GM23338 (cell line): ENCODE results near the gene PRC1. TPM values are rescaled to one million over a fixed set of nuclear protein-coding genes. Genes with fewer than 3 reads are reported as not detected.

Experiments
- ATAC-seq: fragments of 200-7000 bp; cut with Tn5 transposase; 3 replicates; pipeline ENCODE4 v1.9.1; 2020
- DNase-seq: peaks from one replicate; pipeline ENCODE4 v3.0.0-alpha.2; 2015; ENCODE audit warnings: low spot score
- H2AFZ ChIP-seq: fragments of 200-600 bp; sonication (generic); 2 replicates; pipeline ENCODE4 v1.8.0; 2016; ENCODE audit warnings: antibody characterized with exemption, mild to moderate bottlenecking, moderate library complexity
- H3F3A ChIP-seq: fragments of 200-600 bp; sonication (generic); replicated peaks from 2 replicates; pipeline ENCODE4 v1.8.0; 2017; ENCODE audit warnings: antibody characterized with exemption, mixed run types, low read depth
- H3K27ac ChIP-seq: fragments of 200-600 bp; sonication (generic); 2 replicates; pipeline ENCODE4 v1.6.1; 2016; ENCODE audit warnings: low read depth
- H3K27me3 ChIP-seq: fragments of 200-600 bp; sonication (generic); 2 replicates; pipeline ENCODE4 v1.8.0; 2016; ENCODE audit warnings: mild to moderate bottlenecking, mixed run types, moderate library complexity; ENCODE audit not compliant: insufficient read depth
- H3K36me3 ChIP-seq: fragments of 200-600 bp; sonication (generic); 2 replicates; pipeline ENCODE4 v1.8.0; 2016; ENCODE audit warnings: mild to moderate bottlenecking; ENCODE audit not compliant: insufficient read depth
- H3K4me1 ChIP-seq: fragments of 200-600 bp; sonication (generic); 2 replicates; pipeline ENCODE4 v1.8.0; 2016; ENCODE audit warnings: mild to moderate bottlenecking, moderate library complexity; ENCODE audit not compliant: insufficient read depth
- H3K4me2 ChIP-seq: fragments of 200-600 bp; sonication (generic); 2 replicates; pipeline ENCODE4 v1.7.1; 2017; ENCODE audit warnings: mixed run types
- H3K4me3 ChIP-seq: fragments of 200-600 bp; sonication (generic); 2 replicates; pipeline ENCODE4 v1.6.1; 2016; ENCODE audit warnings: mixed run types
- H3K79me2 ChIP-seq: fragments of 200-600 bp; sonication (generic); replicated peaks from 2 replicates; pipeline ENCODE4 v1.8.0; 2017; ENCODE audit warnings: mild to moderate bottlenecking; ENCODE audit not compliant: insufficient read depth
- H3K9me2 ChIP-seq: fragments of 200-600 bp; sonication (generic); 2 replicates; pipeline ENCODE4 v1.8.0; 2017; ENCODE audit not compliant: insufficient read depth
- H4K20me1 ChIP-seq: fragments of 200-600 bp; sonication (generic); replicated peaks from 2 replicates; pipeline ENCODE4 v1.8.0; 2017; ENCODE audit warnings: mild to moderate bottlenecking; ENCODE audit not compliant: insufficient read depth
- H3K27ac Mint-ChIP-seq: 2 replicates; pipeline ENCODE4 v1.8.0; 2020; ENCODE audit warnings: inconsistent platforms, mild to moderate bottlenecking, moderate library complexity, mixed read lengths
- H3K27me3 Mint-ChIP-seq: 3 replicates; pipeline ENCODE4 v1.8.0; 2022; ENCODE audit warnings: low read depth, mild to moderate bottlenecking, moderate library complexity, mixed read lengths, inconsistent platforms; ENCODE audit not compliant: insufficient read depth, poor library complexity
- H3K36me3 Mint-ChIP-seq: 3 replicates; pipeline ENCODE4 v1.8.0; 2021; ENCODE audit warnings: low read depth, mild to moderate bottlenecking, inconsistent platforms, moderate library complexity, mixed read lengths
- H3K4me1 Mint-ChIP-seq: 3 replicates; pipeline ENCODE4 v1.8.0; 2020; ENCODE audit warnings: mild to moderate bottlenecking, inconsistent platforms, mixed read lengths
- H3K4me3 Mint-ChIP-seq: 3 replicates; pipeline ENCODE4 v1.8.0; 2021; ENCODE audit warnings: moderate library complexity, mild to moderate bottlenecking, inconsistent platforms, mixed read lengths
- H3K9me3 Mint-ChIP-seq: 3 replicates; pipeline ENCODE4 v1.8.0; 2020; ENCODE audit warnings: moderate library complexity, mild to moderate bottlenecking, inconsistent platforms, mixed read lengths
- CREB1 ChIP-seq: fragments of 250-450 bp; sonication (Bioruptor Pico); IDR thresholded peaks from 2 replicates; pipeline ENCODE4 v1.5.0; 2020; ENCODE audit warnings: low read depth, mild to moderate bottlenecking, moderate library complexity
- EZH2 ChIP-seq: fragments of 200-600 bp; sonication (generic); IDR thresholded peaks from one replicate; pipeline ENCODE4 v1.8.0; 2017; ENCODE audit warnings: antibody characterized with exemption, mild to moderate bottlenecking, low read depth; ENCODE audit not compliant: unreplicated experiment
- EZH2phosphoT487 ChIP-seq: fragments of 200-600 bp; sonication (generic); IDR thresholded peaks from one replicate; pipeline ENCODE4 v1.8.1; 2018; ENCODE audit warnings: antibody characterized with exemption; ENCODE audit not compliant: unreplicated experiment
- JUNB ChIP-seq: IDR thresholded peaks from one replicate; pipeline ENCODE4 v1.6.1; 2016; ENCODE audit warnings: antibody characterized with exemption; ENCODE audit not compliant: unreplicated experiment
- NANOG ChIP-seq: IDR thresholded peaks from 2 replicates; pipeline ENCODE4 v1.6.1; 2016; ENCODE audit warnings: antibody characterized with exemption, borderline replicate concordance
- POLR2AphosphoS5 ChIP-seq: IDR thresholded peaks from 2 replicates; pipeline ENCODE4 v1.6.1; 2016; ENCODE audit warnings: antibody characterized with exemption, low read depth
- STAT1 ChIP-seq: IDR thresholded peaks from one replicate; pipeline ENCODE4 v1.6.1; 2016; ENCODE audit warnings: antibody characterized with exemption; ENCODE audit not compliant: unreplicated experiment
- ZNF114 ChIP-seq: fragments of 250-450 bp; sonication (Bioruptor Pico); IDR thresholded peaks from 2 replicates; pipeline ENCODE4 v1.5.0; 2020; ENCODE audit warnings: mild to moderate bottlenecking, moderate library complexity
- ZNF331 ChIP-seq: fragments of 250-450 bp; sonication (Bioruptor Pico); IDR thresholded peaks from 2 replicates; pipeline ENCODE4 v1.5.0; 2020; ENCODE audit warnings: low read depth, mild to moderate bottlenecking, moderate library complexity
- polyA plus RNA-seq: library from polyadenylated mRNA; unstranded; fragments of >200 nt; fragmentation: Nextera tagmentation; extraction: Ambion mirVana; gene quantifications from 2 replicates; pipeline ENCODE4 v1.2.1, GENCODE V29; 2016
- total RNA-seq: library from RNA; depleted of rRNA; stranded (reverse); fragments of >200 nt; shearing (Covaris generic); gene quantifications from 2 replicates; pipeline ENCODE4 v1.2.3, GENCODE V29; 2014
- TF ChIP-seq, protein P1 (sequence below), 2 experiments: fragments of 200-600 bp in 1 of 2; sonication (generic) in 1 of 2; conservative IDR thresholded peaks; 2 replicates each; pipeline versions ENCODE4 v1.5.1 to v1.6.1; 2016 to 2017; ENCODE audit warnings: antibody characterized with exemption in 2 of 2, low read depth in 2 of 2, mild to moderate bottlenecking in 2 of 2, moderate library complexity in 1 of 2
- TF ChIP-seq, protein P2 (sequence below): IDR thresholded peaks from 2 replicates; pipeline ENCODE4 v1.6.1; 2016; ENCODE audit warnings: antibody characterized with exemption
- TF ChIP-seq, protein P3 (sequence below): fragments of 250-450 bp; sonication (Bioruptor Pico); IDR thresholded peaks from 2 replicates; pipeline ENCODE4 v1.5.0; 2020; ENCODE audit warnings: mild to moderate bottlenecking, moderate library complexity
- TF ChIP-seq, protein P4 (sequence below): IDR thresholded peaks from one replicate; pipeline ENCODE4 v1.6.1; 2018; ENCODE audit warnings: antibody characterized with exemption; ENCODE audit not compliant: unreplicated experiment

PRC1 gene
- total and polyA plus RNA-seq, 2 experiments from 2014 or later = 102 to 150 TPM

DNA sequence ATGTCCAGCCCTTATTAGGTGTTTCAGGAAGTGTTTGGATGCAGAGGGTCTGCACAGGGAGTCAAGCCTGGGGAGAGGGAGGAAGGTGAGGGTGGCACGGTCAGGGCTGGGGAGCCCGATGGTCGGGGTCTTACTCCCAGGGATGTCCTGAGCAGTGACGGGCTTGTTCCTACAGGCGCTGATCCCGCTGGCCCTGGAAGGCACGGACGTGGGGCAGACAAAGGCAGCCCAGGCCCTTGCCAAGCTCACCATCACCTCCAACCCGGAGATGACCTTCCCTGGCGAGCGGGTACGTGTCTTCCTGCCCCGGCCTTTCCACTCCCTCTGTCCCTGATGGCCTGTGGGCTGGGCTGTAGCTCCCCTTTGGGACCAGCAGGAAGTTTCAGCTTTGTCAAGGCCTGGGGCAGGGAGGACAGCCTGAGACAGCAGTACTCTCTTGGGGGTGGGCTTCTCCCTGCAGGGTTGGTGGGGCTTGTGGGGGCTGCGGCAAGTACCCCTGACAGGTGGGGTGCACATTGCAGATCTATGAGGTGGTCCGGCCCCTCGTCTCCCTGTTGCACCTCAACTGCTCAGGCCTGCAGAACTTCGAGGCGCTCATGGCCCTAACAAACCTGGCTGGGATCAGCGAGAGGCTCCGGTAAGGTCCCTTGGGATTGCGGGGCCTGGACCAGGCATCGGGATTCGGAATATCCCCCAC, 44.2 kb downstream of the PRC1 start:
- H3K9me3 Mint-ChIP-seq = no peaks in the 10 kb centered on the region; the same call in 2 of the 3 replicates
- Histone ChIP-seq H3K79me2 (no peaks in the 10 kb centered on the region), H3K4me3 (no peak overlapping the region), H3K27me3 (no peaks in the 10 kb centered on the region), H3K27ac (no peak overlapping the region), H4K20me1 (no peaks in the 10 kb centered on the region), H2AFZ (no peak overlapping the region), H3K36me3 (peaks cover 7% of the 10 kb centered on the region; the same call in 1 of the 2 replicates), H3K4me1 (no peaks in the 10 kb centered on the region), H3K9me2 (no peaks in the 10 kb centered on the region), H3F3A (peaks cover 6% of the 10 kb centered on the region; the same call in 1 of the 2 replicates), H3K4me2 (no peak overlapping the region)
- no peak overlapping the region for H3K4me3 Mint-ChIP-seq
- DNase-seq = no peak
- H3K27me3 Mint-ChIP-seq = peaks cover 9% of the 10 kb centered on the region
- TF ChIP-seq CREB1 (CRISPR knock-in tag) (no peak), ZNF331 (no peak), EZH2 (no peak), NANOG (no peak), STAT1 (no peak), JUNB (no peak), POLR2AphosphoS5 (no peak), ZNF114 (no peak), EZH2phosphoT487 (no peak)
- TF ChIP-seq, protein P1, sequence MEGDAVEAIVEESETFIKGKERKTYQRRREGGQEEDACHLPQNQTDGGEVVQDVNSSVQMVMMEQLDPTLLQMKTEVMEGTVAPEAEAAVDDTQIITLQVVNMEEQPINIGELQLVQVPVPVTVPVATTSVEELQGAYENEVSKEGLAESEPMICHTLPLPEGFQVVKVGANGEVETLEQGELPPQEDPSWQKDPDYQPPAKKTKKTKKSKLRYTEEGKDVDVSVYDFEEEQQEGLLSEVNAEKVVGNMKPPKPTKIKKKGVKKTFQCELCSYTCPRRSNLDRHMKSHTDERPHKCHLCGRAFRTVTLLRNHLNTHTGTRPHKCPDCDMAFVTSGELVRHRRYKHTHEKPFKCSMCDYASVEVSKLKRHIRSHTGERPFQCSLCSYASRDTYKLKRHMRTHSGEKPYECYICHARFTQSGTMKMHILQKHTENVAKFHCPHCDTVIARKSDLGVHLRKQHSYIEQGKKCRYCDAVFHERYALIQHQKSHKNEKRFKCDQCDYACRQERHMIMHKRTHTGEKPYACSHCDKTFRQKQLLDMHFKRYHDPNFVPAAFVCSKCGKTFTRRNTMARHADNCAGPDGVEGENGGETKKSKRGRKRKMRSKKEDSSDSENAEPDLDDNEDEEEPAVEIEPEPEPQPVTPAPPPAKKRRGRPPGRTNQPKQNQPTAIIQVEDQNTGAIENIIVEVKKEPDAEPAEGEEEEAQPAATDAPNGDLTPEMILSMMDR (conservative IDR thresholded peaks at IDR 0.05; ENCODE audit: low read depth in 2 of 2) = no peak
- TF ChIP-seq, protein P2, sequence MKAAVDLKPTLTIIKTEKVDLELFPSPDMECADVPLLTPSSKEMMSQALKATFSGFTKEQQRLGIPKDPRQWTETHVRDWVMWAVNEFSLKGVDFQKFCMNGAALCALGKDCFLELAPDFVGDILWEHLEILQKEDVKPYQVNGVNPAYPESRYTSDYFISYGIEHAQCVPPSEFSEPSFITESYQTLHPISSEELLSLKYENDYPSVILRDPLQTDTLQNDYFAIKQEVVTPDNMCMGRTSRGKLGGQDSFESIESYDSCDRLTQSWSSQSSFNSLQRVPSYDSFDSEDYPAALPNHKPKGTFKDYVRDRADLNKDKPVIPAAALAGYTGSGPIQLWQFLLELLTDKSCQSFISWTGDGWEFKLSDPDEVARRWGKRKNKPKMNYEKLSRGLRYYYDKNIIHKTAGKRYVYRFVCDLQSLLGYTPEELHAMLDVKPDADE = no peak
- TF ChIP-seq, protein P3, sequence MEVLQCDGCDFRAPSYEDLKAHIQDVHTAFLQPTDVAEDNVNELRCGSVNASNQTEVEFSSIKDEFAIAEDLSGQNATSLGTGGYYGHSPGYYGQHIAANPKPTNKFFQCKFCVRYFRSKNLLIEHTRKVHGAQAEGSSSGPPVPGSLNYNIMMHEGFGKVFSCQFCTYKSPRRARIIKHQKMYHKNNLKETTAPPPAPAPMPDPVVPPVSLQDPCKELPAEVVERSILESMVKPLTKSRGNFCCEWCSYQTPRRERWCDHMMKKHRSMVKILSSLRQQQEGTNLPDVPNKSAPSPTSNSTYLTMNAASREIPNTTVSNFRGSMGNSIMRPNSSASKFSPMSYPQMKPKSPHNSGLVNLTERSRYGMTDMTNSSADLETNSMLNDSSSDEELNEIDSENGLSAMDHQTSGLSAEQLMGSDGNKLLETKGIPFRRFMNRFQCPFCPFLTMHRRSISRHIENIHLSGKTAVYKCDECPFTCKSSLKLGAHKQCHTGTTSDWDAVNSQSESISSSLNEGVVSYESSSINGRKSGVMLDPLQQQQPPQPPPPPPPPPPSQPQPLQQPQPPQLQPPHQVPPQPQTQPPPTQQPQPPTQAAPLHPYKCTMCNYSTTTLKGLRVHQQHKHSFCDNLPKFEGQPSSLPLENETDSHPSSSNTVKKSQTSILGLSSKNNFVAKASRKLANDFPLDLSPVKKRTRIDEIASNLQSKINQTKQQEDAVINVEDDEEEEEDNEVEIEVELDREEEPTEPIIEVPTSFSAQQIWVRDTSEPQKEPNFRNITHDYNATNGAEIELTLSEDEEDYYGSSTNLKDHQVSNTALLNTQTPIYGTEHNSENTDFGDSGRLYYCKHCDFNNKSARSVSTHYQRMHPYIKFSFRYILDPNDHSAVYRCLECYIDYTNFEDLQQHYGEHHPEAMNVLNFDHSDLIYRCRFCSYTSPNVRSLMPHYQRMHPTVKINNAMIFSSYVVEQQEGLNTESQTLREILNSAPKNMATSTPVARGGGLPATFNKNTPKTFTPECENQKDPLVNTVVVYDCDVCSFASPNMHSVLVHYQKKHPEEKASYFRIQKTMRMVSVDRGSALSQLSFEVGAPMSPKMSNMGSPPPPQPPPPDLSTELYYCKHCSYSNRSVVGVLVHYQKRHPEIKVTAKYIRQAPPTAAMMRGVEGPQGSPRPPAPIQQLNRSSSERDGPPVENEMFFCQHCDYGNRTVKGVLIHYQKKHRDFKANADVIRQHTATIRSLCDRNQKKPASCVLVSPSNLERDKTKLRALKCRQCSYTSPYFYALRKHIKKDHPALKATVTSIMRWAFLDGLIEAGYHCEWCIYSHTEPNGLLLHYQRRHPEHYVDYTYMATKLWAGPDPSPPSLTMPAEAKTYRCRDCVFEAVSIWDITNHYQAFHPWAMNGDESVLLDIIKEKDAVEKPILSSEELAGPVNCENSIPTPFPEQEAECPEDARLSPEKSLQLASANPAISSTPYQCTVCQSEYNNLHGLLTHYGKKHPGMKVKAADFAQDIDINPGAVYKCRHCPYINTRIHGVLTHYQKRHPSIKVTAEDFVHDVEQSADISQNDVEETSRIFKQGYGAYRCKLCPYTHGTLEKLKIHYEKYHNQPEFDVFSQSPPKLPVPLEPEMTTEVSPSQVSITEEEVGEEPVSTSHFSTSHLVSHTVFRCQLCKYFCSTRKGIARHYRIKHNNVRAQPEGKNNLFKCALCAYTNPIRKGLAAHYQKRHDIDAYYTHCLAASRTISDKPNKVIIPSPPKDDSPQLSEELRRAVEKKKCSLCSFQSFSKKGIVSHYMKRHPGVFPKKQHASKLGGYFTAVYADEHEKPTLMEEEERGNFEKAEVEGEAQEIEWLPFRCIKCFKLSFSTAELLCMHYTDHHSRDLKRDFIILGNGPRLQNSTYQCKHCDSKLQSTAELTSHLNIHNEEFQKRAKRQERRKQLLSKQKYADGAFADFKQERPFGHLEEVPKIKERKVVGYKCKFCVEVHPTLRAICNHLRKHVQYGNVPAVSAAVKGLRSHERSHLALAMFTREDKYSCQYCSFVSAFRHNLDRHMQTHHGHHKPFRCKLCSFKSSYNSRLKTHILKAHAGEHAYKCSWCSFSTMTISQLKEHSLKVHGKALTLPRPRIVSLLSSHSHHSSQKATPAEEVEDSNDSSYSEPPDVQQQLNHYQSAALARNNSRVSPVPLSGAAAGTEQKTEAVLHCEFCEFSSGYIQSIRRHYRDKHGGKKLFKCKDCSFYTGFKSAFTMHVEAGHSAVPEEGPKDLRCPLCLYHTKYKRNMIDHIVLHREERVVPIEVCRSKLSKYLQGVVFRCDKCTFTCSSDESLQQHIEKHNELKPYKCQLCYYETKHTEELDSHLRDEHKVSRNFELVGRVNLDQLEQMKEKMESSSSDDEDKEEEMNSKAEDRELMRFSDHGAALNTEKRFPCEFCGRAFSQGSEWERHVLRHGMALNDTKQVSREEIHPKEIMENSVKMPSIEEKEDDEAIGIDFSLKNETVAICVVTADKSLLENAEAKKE = no peak
- TF ChIP-seq, protein P4, sequence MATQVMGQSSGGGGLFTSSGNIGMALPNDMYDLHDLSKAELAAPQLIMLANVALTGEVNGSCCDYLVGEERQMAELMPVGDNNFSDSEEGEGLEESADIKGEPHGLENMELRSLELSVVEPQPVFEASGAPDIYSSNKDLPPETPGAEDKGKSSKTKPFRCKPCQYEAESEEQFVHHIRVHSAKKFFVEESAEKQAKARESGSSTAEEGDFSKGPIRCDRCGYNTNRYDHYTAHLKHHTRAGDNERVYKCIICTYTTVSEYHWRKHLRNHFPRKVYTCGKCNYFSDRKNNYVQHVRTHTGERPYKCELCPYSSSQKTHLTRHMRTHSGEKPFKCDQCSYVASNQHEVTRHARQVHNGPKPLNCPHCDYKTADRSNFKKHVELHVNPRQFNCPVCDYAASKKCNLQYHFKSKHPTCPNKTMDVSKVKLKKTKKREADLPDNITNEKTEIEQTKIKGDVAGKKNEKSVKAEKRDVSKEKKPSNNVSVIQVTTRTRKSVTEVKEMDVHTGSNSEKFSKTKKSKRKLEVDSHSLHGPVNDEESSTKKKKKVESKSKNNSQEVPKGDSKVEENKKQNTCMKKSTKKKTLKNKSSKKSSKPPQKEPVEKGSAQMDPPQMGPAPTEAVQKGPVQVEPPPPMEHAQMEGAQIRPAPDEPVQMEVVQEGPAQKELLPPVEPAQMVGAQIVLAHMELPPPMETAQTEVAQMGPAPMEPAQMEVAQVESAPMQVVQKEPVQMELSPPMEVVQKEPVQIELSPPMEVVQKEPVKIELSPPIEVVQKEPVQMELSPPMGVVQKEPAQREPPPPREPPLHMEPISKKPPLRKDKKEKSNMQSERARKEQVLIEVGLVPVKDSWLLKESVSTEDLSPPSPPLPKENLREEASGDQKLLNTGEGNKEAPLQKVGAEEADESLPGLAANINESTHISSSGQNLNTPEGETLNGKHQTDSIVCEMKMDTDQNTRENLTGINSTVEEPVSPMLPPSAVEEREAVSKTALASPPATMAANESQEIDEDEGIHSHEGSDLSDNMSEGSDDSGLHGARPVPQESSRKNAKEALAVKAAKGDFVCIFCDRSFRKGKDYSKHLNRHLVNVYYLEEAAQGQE = no peak
- no peaks in the 10 kb centered on the region for H3K4me1 Mint-ChIP-seq
- H3K27ac Mint-ChIP-seq = no peak overlapping the region
- peaks cover 66% of the 10 kb centered on the region for H3K36me3 Mint-ChIP-seq
- no peak for ATAC-seq
